Peyer's patch (tissue), 4 donors: ENCODE measurements around the gene SMYD3.

Experiments used
- POLR2A ChIP-seq, 2 donors: fragments of 450-650 bp; IDR thresholded peaks; one replicate each; pipeline ENCODE4 v1.5.1; 2017; ENCODE audit warnings: antibody characterized with exemption in 2 of 2, mild to moderate bottlenecking in 2 of 2, moderate library complexity in 2 of 2
- TF ChIP-seq, protein P1 (sequence below), 6 experiments: fragments of 450-650 bp in 4 of 6; fragments of 200-600 bp in 2 of 6; sonication (generic) in 1 of 6; IDR thresholded peaks; one replicate each; pipeline ENCODE4 v1.5.1; 2017 to 2019; ENCODE audit warnings: antibody characterized with exemption in 6 of 6, mild to moderate bottlenecking in 3 of 6, moderate library complexity in 1 of 6

DNA sequence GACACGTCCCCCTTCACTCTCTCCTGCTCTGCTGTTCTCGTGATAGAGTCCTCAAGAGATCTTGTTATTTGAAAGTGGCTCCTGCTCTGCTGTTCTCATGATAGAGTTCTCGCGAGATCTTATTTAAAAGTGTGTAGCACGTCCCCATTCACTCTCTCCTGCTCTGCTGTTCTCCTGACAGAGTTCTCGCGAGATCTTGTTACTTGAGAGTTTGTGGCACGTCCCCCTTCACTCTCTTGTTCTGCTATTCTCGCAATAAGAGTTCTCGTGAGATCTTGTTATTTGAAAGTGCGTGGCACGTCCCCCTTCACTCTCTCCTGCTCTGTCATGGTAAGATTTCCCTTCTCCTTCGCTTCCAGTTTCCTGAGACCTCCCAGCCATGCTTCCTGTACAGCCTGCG lies 47.9 kb downstream of the SMYD3 start:
- TF ChIP-seq, protein P1, sequence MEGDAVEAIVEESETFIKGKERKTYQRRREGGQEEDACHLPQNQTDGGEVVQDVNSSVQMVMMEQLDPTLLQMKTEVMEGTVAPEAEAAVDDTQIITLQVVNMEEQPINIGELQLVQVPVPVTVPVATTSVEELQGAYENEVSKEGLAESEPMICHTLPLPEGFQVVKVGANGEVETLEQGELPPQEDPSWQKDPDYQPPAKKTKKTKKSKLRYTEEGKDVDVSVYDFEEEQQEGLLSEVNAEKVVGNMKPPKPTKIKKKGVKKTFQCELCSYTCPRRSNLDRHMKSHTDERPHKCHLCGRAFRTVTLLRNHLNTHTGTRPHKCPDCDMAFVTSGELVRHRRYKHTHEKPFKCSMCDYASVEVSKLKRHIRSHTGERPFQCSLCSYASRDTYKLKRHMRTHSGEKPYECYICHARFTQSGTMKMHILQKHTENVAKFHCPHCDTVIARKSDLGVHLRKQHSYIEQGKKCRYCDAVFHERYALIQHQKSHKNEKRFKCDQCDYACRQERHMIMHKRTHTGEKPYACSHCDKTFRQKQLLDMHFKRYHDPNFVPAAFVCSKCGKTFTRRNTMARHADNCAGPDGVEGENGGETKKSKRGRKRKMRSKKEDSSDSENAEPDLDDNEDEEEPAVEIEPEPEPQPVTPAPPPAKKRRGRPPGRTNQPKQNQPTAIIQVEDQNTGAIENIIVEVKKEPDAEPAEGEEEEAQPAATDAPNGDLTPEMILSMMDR (IDR thresholded peaks at IDR 0.05) = no peak
- no peak for TF ChIP-seq POLR2A (IDR thresholded peaks at IDR 0.05)
